Measurements from ENCODE around the gene PDIA2.

DNA sequence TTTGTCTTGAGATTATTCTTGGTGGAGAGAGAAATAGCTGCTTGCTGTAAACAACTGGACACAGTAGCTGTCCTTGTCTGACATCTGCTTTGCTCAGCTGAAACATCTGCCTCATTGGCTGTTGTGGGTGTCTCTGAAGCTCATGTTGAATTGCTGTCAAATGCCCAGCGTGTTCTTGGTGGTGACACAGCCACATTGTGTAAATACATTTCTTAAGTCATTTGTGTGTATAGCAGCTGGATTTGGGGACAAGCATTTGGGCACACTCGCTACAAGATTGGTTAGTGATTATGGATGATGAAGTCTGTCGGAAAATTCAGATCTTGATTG lies 43.1 kb upstream of the PDIA2 start:
- TF ChIP-seq TAF1 (IDR thresholded peaks at IDR 0.05; ENCODE audit: borderline replicate concordance, low read depth, low read length) (no peak), POLR2A (IDR thresholded peaks at IDR 0.05; ENCODE audit: low read depth, low read length) (no peak), POLR2AphosphoS5 (IDR thresholded peaks at IDR 0.05; ENCODE audit: low read depth, low read length) (no peak)
